Body of pancreas (tissue), 4 donors: Measurements from ENCODE around the gene SRSF6. TPM values are rescaled to one million over a fixed set of nuclear protein-coding genes. Genes with fewer than 3 reads are reported as not detected.

Experiments
- ATAC-seq: fragments of 150-250 bp; one replicate; pipeline ENCODE4 v1.9.1; 2016
- DNase-seq, 4 donors: peaks; one replicate each; pipeline ENCODE4 v3.0.0-alpha.2; 2019
- H3K27ac ChIP-seq, 4 donors: fragments of 200-600 bp; sonication (generic); 1 replicate in 3 of 4; 2 replicates in 1 of 4; pipeline versions ENCODE4 v1.5.1 to v1.6.1; 2016 to 2019; ENCODE audit warnings: mild to moderate bottlenecking in 1 of 4, mixed read lengths in 1 of 4, moderate library complexity in 1 of 4
- H3K27me3 ChIP-seq, 2 donors: fragments of 200-600 bp; sonication (generic); one replicate each; pipeline ENCODE4 v1.6.0; 2016; ENCODE audit warnings: mild to moderate bottlenecking in 1 of 2
- H3K36me3 ChIP-seq, 2 donors: fragments of 200-600 bp; sonication (generic); replicated peaks in 1 of 2; 2 replicates each; pipeline ENCODE4 v1.5.1; 2016; ENCODE audit warnings: low read depth in 2 of 2; ENCODE audit not compliant: insufficient read depth in 1 of 2
- H3K4me1 ChIP-seq: fragments of 200-600 bp; sonication (generic); one replicate; pipeline ENCODE4 v1.6.0; 2016
- H3K4me3 ChIP-seq, 2 donors: fragments of 200-600 bp; sonication (generic); 1 replicate in 1 of 2; 2 replicates in 1 of 2; pipeline ENCODE4 v1.5.1; 2016 to 2019
- H3K9me3 ChIP-seq, 3 donors: fragments of 200-600 bp; sonication (generic); 1 replicate in 2 of 3; 2 replicates in 1 of 3; pipeline ENCODE4 v1.5.1; 2016
- CTCF ChIP-seq, 7 experiments: fragments of 450-650 bp in 4 of 7; fragments of 200-600 bp in 3 of 7; sonication (generic) in 3 of 7; IDR thresholded peaks; one replicate each; pipeline ENCODE4 v1.5.1; 2016 to 2019; ENCODE audit warnings: antibody characterized with exemption in 7 of 7
- POLR2A ChIP-seq, 3 donors: fragments of 450-650 bp; IDR thresholded peaks; one replicate each; pipeline ENCODE4 v1.6.1; 2016; ENCODE audit warnings: antibody characterized with exemption in 3 of 3, mild to moderate bottlenecking in 2 of 3
- WGBS, 2 donors: methylation state at CpG; one replicate each; pipeline ENCODE4 v1.1.5; 2017; 5-methylcytosine and 5-hydroxymethylcytosine counted together
- intact Hi-C: fragments of 100-400 bp; cut with DNase I; formaldehyde crosslinking; loops from one replicate; pipeline ENCODE4 v1.15.1; 2023
- small RNA-seq: library from RNA; depleted of rRNA; stranded (forward); fragments of <200 nt; gene quantifications from one replicate; pipeline ENCODE3, GENCODE V24; 2016
- total RNA-seq, 2 donors: library from RNA; depleted of rRNA; stranded (reverse); fragments of >200 nt; gene quantifications; one replicate each; pipeline ENCODE4 v1.1.0, GENCODE V29; 2016

The SRSF6 gene
- total RNA-seq, 2 donors from 2014 or later = 58.4 to 90.6 TPM

GRCh38 chr20:43511879-43512278, 54.2 kb downstream of the SRSF6 start:
- no peak overlapping the region for H3K27ac ChIP-seq
- H3K9me3 ChIP-seq = no peaks in the 10 kb centered on the region
- no peaks in the 10 kb centered on the region for H3K36me3 ChIP-seq
- no peaks in the 10 kb centered on the region for H3K27me3 ChIP-seq
- ATAC-seq = no peak
- TF ChIP-seq CTCF (IDR thresholded peaks at IDR 0.05) (no peak), POLR2A (IDR thresholded peaks at IDR 0.05) (no peak)
- intact Hi-C loops = no loop called here
- peaks cover 26% of the 10 kb centered on the region for H3K4me1 ChIP-seq
- no peak overlapping the region for H3K4me3 ChIP-seq
- 54 to 71% methylated on average over 1 of the region's 1 CpG for WGBS, 2 donors
- no peak for DNase-seq

- TF ChIP-seq CTCF (IDR thresholded peaks at IDR 0.05) (no peak), POLR2A (IDR thresholded peaks at IDR 0.05) (no peak)
- intact Hi-C loops = no loop called here
- peak overlapping the region; percentile 2 to 31 for H3K4me3 ChIP-seq
- no peaks in the 10 kb centered on the region for H3K27me3 ChIP-seq
- peak overlapping the region in 3 of 4 donors; percentile 51 to 61 (median 55) for H3K27ac ChIP-seq
- peaks cover 17% of the 10 kb centered on the region for H3K4me1 ChIP-seq
- H3K9me3 ChIP-seq = no peaks in the 10 kb centered on the region
- WGBS, 2 donors = 63 to 65% methylated on average over 9 to 10 of the region's 10 CpGs
- DNase-seq (no peak), ATAC-seq (peak; percentile 1)
- H3K36me3 ChIP-seq = no peaks in the 10 kb centered on the region
Observed at GRCh38 chr20:43513372-43513930, 55.8 kb downstream of the SRSF6 start.

Small RNA genes within 50 kb of the gene (small RNA-seq; reads per million reads assigned to genes)
- gene RF00019 = not detected
- gene RNU6-1251P = not detected

Other genes starting within 250 kb of the SRSF6 start
- gene L3MBTL1, start 49.8 kb downstream of the SRSF6 start, total RNA-seq = 10 to 100 TPM in 1 of 2 donors, 1 to 10 TPM in 1; 4.9 to 10.1 TPM
- gene SGK2, start 101.1 kb downstream of the SRSF6 start, total RNA-seq = 10 to 100 TPM; 14.3 to 21.4 TPM
- 10 to 100 TPM; 16.3 to 23.4 TPM for gene IFT52, start 133.0 kb downstream of the SRSF6 start, total RNA-seq
- 1 to 10 TPM; 3.0 to 3.6 TPM for gene MYBL2, start 209.2 kb downstream of the SRSF6 start, total RNA-seq